ENCODE measurements around the gene LMCD1. TPM values are rescaled to one million over a fixed set of nuclear protein-coding genes. Genes with fewer than 3 reads are reported as not detected.

Gene LMCD1
- total RNA-seq, 1 donor from 2014 or later = 2.2 TPM

- DNase-seq = peak; percentile 31
These were observed 121.5 kb downstream of the LMCD1 start for GRCh38 chr3:8622873-8623691.

DNA sequence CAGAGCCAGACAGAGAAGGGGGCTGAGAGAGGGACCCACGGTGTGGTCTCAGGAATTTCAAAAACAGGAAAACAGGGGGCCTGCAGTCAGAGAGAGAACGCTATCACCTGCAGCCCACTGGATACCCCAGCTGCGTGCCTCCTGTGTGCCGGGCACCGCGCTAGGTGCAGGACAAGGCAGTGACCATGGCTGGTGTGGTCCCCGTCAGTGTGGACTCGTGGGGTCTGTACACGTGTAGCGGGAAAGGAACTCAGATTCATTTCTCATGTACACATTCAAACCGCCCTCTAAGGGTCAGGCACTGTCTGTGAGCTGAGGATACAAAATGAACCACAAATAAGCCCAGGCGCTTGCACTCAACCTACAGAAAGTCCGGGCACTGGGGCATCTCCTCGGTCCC is 122.1 kb downstream of the LMCD1 start:
- no peak for DNase-seq

Other genes with a start within 250 kb of the LMCD1 start
- gene SSUH2, start 143.0 kb downstream of the LMCD1 start, total RNA-seq = 0.78 TPM
- not detected for gene CAV3, start 232.0 kb downstream of the LMCD1 start, total RNA-seq

Measured in occipital lobe (tissue), 2 donors.